ENCODE results near the gene F7.

Gene F7

DNA sequence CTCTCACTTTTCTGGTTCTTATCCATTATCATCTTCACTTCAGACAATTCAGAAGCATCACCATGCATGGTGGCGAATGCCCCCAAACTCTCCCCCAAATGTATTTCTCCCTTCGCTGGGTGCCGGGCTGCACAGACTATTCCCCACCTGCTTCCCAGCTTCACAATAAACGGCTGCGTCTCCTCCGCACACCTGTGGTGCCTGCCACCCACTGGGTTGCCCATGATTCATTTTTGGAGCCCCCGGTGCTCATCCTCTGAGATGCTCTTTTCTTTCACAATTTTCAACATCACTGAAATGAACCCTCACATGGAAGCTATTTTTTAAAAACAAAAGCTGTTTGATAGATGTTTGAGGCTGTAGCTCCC is 14.2 kb downstream of the F7 start:
- no peak for DNase-seq

DNA sequence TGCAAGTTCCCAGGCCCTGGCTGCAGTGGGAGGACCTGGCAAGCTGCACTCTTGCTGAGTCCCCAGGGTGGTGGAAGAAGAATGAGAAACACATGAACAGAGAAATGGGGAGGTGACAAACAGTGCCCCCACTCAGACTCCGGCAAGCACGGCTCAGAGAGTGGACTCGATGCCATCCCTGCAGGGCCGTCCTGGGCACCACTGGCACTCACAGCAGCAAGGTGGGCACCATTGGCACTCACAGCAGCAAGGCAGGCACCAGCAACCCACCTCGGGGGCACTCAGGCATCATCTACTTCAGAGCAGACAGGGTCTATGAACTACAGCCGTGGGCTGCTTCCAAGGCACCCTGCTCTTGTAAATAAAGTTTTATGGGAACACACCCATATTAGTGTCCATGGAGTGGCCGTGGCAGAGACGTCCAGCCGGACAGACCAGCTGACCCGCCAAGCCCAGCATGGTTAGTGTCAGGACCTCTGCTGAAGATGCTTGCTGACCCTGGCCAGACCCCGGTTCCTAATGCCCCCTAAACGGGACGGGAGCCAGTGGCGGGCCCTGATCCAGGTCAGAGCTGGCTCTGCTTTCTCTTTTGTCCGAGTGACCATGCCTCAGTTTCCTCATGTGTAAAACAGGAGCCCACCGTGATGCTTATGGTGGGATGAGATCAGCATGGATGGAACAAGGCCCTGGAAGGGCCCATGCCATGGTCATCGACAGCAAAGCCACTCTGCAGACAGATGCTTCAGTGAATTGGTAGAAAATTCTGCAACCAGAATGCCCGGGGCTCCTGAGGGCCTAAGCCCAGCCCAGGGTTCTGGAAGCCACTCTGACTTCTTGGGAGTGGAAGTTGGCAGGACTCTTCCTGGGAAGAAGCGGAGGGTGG is 14.9 kb downstream of the F7 start:
- no peak for DNase-seq

DNA sequence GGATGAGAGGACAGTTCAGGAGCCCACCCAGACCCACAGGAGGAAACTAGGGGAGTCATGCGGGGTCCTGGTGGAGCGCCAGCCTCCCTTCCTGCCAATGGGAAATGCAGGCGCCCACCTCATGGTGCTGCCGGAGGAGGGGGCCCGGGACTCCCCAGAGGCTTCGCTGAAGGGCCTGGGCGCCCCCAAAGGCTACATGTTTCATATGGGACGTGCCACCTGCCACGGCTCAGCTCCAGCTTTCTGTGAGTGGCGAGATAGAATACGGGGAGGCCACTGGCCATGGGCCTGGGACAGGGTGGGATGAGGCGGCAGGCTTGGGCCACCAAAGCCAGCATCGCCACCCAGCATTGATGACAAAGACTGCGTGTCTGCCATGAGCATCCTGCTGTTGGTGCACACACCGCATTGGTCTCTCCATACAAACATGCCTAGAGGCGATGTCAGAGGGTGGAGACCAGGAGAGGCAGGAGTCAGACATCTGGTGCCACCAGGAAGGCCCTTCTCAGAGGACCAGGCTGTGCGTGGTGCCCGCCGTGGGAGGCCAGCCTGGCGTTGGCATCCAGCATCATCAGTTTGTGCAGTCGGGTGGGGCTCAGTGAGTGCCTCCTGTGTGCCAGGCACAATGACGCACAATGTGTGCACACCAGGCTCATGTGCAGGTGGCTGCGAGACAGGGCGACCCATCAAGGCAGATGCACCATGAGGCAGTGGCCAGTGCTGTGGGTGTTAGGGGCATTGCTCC is 15.8 kb downstream of the F7 start:
- DNase-seq: no peak

DNA sequence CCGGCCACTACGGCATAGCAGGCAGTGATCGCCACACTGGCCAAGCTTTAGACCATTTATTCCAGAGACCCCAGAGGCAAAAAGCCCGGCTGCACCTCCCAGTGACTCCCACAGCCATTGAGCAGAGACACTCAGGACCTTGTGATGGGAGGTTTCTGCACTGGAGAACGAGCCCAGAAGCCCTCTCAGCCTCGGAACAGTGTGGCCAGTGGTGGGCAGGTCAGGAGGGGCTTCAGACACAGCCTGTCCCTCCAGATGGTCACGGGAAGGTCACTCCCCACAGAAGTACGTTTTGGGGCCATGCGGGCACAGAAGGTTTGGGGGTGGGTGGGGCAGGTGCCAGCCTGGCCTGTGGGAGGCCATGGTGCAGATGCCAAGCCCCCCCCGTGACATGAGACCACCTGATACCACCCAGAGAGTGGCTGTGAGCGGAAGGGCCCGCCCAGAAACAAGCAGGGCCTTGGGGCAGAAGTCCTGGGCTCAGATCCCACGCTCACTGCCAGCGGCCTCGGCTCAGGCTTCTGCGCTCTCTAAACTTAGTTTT is 16.4 kb downstream of the F7 start:
- DNase-seq: no peak

GRCh38 chr13:113122550-113123225 is 17.1 kb downstream of the F7 start, which contains the start of gene F10:
F10 (plus strand) TSS chr13:113122799; CDS start chr13:113122856, 57 bp downstream.
- DNase-seq: no peak

DNA sequence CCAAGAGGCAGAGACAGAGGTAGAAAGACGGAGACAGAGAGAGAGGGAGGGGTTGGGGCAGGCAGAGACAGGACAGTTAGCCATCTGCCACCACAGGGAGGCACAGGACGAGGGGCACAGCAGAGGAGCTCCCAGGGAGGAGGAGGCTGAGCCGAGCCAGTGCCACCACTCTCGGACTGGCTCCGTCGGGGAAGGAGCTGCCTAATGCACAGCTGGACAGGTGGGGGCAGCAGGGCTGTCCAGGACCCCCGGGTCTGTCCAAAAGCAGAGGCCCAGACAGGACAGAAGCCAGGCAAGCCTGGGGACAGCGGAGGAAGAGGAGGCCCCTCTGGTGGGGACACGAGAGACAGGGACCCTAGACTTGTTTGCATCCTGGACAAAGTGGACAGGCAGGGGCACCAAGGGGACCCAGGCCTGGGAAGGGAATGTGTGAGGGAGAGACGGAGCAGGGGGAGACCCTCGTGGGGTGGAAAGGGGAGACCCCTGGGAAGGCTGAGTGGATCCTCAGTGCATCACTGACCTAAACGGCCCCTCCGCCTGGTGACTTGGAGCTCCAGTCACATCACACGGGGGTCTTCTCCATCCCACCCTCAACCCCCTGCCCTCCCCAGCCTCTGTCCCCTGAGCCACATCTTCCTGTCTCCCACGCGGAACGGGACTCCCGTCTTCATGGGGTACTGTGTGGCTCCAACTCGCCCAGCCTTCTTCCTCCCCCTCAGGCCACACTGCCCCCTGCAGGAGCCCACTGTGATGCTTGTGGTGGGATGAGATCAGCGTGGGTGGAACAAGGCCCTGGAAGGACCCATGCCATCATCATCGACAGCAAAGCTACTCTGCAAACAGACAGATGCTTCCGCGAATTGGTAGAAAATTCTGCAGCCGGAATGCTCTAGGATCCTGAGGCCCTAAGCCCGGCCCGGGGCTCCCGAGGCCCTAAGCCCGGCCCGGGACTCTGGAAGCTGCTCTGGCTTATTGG is 17.9 kb downstream of the F7 start:
- DNase-seq: no peak

- no peak for DNase-seq
These were observed 18.8 kb downstream of the F7 start for GRCh38 chr13:113124211-113124970.

- DNase-seq: no peak
These were observed 20.1 kb downstream of the F7 start for GRCh38 chr13:113125506-113126264.

DNA sequence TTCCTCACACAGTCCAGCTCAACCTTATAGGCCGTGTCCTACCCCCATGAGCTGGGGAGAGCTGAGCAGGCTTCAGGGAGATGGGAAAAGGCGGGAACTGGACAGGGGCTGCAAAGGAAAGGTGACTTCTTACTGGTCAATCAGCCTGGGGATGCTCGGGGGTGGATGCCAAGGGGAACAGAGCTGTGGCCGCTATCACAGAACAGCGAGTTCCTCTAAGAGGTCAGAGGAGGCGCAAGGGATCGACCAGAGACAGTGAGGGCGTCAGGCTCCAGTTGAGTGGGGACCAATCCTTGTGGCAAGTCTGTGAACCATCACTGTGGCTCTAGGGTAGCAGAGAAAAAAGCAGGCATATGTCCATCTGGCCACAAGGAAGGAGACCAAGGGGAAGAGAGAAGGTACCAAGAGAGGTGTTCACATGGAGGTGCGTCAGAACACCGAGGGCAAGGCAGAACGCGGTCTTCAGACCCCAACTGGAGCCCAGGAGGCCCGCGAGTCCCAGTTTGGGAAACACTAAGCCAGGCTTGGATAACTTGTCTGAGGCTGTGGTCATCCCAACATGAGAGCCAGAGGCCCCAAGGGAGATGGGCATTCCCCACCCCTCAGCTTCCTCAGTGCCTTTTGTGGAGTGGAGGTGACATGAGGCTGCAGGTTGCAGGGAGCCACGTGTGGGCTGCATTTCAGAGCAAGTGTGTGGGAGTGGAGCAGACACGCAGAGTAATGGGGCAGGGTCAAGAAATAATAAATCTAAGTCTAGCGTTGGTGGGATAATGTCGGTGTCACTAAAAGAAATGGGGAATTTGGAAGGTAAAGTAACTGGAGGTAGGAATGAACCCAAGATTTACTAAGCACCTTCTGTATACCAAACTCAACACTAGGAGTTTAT is 20.9 kb downstream of the F7 start:
- DNase-seq: no peak

DNA sequence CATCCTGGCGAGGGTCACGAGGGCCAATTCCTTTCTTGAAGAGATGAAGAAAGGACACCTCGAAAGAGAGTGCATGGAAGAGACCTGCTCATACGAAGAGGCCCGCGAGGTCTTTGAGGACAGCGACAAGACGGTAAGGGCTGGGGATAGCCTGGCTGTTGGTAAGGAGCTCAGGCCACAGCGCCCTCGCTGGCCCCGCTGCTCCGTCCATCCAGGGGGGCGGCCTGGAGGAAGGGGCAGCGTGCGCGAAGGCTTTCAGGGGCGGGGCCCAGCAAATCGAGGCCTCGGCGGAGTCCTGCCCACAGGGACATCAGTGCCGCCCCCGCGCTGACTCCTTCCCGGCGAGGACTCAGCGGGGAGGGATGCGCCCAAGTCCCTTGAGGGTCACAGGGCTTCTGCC is 23.9 kb downstream of the F7 start:
- no peak for DNase-seq

GRCh38 chr13:113129921-113130750 is 24.5 kb downstream of the F7 start:
- DNase-seq: no peak

DNA sequence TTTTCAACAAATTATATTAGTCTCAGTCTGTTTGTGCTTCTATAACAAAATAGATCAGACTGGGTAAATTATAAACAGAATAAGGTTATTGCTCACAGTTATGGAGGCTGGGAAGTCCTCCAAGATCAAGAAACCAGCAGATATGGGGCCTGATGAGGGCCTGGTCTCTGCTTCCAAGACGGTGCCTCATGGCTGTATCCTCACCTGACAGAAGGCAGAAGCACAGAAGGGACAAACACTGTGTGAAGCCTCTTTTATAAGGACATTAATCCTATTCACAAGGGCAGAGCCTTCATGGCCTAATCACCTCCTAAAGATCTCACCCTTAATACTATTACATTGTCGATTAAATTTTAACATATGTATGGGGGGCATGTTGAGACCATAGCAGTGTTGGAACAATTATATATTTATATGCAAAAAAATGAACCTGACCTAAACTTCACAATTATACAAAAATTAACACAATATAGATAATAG is 29.7 kb downstream of the F7 start:
- DNase-seq: no peak

- DNase-seq: no peak
These were observed 32.2 kb downstream of the F7 start for GRCh38 chr13:113137691-113138298.

- no peak for DNase-seq
These were observed 33.4 kb downstream of the F7 start for GRCh38 chr13:113138792-113139551.

GRCh38 chr13:113139577-113139976 is 34.0 kb downstream of the F7 start:
- DNase-seq: no peak

DNA sequence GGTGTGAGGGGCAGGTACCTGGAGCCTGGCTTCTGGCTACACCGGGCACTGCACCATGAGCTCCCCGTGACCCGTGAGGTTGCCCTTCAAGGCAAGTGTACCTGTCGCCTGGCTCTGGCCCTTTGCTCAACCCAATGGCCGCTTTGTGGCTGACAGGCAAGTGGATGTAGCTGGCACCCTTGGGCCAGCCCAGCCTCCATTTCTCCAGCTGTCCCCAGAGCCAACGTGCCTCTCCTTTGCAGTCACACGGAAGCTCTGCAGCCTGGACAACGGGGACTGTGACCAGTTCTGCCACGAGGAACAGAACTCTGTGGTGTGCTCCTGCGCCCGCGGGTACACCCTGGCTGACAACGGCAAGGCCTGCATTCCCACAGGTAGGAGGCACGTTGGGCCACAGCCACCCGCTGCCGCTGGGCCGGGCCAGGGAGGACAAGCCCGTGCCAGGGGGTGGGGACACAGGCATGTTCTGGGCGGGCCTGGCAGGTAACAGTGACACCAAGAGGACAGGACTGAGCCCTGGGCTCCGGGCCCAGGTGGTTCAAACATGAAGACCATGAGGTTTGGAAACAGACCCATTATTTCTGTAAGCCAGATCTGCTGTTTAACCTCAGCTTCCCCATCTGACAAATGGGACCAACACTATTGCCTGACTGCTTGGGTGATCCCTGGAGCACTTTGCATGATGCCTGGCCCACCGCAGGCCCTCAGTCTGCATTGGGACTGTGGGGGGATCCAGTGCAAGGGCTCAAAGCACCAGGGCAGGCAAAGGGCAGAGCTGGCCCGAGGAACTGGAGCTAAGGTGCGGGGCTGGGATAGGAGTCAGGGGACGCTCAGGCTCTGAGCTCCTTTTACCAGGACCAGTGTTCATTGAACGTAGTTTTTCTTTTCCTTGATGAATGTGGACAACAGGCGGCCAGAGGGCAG is 35.3 kb downstream of the F7 start:
- DNase-seq: no peak

Measured in activated CD4-positive, alpha-beta T cell treated with anti-CD3 and anti-CD28 coated beads, Interleukin-2, amount 50 U/mL, for 1 hour (primary cell).